Measurements from ENCODE around the gene AUTS2.

Gene AUTS2

DNA sequence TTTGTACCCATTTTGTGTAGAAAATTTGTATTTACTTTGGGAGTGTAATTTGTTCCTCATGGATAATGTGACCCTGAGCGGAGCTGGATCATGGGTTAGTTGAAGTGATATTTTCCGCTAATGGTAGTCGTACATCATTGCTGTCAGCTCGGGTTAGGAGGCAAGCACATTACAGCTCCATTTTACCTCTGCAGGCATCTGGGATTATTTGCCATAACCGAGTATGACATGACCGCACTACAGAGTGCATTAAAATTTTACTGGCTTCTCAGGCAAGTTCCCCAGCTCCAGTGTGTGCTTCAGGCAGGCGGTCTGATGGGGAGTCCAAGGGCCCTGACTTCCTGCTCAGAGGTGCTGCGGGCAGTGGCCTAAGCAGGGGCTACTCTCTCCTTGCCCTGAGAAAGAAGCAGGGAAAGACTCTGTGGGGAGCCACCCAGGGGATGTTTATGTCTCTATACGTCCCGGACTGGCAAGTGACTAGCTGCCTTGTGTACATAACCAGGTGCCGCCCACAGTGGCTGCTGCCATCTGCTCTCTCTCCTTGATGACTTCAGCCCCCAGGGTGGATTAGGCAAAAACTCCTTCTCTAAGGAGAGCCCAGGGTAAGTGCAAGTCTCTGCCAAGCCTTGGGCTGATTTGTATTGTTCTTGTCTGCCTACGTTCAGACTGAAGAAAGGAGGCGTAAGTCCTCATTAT, 848.3 kb downstream of the AUTS2 start:
- Histone ChIP-seq H3K36me3 (ENCODE audit: insufficient read depth, low read length) (no peaks in the 10 kb centered on the region), H3F3A (ENCODE audit: insufficient read depth, low read length) (no peaks in the 10 kb centered on the region), H3K4me2 (ENCODE audit: low read length) (no peak overlapping the region), H4K20me1 (ENCODE audit: insufficient read depth, low read length) (no peaks in the 10 kb centered on the region), H3K4me1 (ENCODE audit: insufficient read depth, low read length, severe bottlenecking) (no peaks in the 10 kb centered on the region), H3K4me3 (ENCODE audit: low read depth, low read length, poor library complexity, severe bottlenecking) (no peak overlapping the region), H3K27me3 (ENCODE audit: insufficient read depth, low read length) (no peaks in the 10 kb centered on the region), H3K79me2 (ENCODE audit: insufficient read depth, low read length) (no peaks in the 10 kb centered on the region), H3K9me3 (ENCODE audit: low read length) (no peaks in the 10 kb centered on the region), H3K27ac (ENCODE audit: low read depth, low read length, poor library complexity, severe bottlenecking) (no peak overlapping the region), H3K9ac (ENCODE audit: low read length) (no peak overlapping the region), H2AFZ (ENCODE audit: low read length) (no peak overlapping the region), H3K9me2 (ENCODE audit: low read depth, low read length) (no peaks in the 10 kb centered on the region)
- TF ChIP-seq CTCF (IDR thresholded peaks at IDR 0.05; ENCODE audit: low read length) (no peak), EZH2 (IDR thresholded peaks at IDR 0.05; ENCODE audit: borderline replicate concordance, low read length) (no peak)

DNA sequence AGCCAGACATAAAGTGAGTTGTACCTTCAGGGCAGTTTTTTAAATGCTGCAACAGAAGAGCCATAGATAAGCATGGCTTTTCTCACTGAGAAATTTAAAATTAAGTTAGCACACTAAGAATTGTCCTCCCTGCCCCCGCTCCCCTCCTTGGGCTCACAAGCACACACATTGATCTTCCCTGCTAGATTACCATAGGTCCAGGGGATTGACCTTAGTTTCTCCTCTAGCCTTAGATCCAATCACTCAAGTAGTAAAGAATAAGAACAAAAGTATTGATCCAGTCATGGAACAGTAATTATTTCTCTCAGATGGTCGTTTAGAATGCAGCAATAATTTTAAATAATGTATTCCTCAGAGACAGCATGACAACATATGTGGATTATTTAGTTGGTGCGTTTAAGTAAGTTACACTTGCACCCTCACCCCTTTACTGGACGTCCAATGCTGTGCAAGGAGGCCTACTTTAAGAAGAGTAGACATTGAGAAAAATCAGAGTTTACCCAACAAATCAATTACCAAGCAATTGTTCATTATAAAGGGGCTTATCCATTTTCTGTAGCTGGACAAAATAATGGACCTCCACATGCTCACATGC, 850.1 kb downstream of the AUTS2 start:
- H4K20me1 ChIP-seq (ENCODE audit: insufficient read depth, low read length), result no peaks in the 10 kb centered on the region
- no peaks in the 10 kb centered on the region for H3K27me3 ChIP-seq (ENCODE audit: insufficient read depth, low read length)
- no peaks in the 10 kb centered on the region for H3K79me2 ChIP-seq (ENCODE audit: insufficient read depth, low read length)
- H3K4me3 ChIP-seq (ENCODE audit: low read depth, low read length, poor library complexity, severe bottlenecking), result no peak overlapping the region
- H3K4me1 ChIP-seq (ENCODE audit: insufficient read depth, low read length, severe bottlenecking), result no peaks in the 10 kb centered on the region
- H3K9ac ChIP-seq (ENCODE audit: low read length), result no peak overlapping the region
- H3K9me2 ChIP-seq (ENCODE audit: low read depth, low read length), result no peaks in the 10 kb centered on the region
- H3K36me3 ChIP-seq (ENCODE audit: insufficient read depth, low read length), result no peaks in the 10 kb centered on the region
- no peak for TF ChIP-seq CTCF (IDR thresholded peaks at IDR 0.05; ENCODE audit: low read length)
- no peak for TF ChIP-seq EZH2 (IDR thresholded peaks at IDR 0.05; ENCODE audit: borderline replicate concordance, low read length)
- H3K4me2 ChIP-seq (ENCODE audit: low read length), result no peak overlapping the region
- H3F3A ChIP-seq (ENCODE audit: insufficient read depth, low read length), result no peaks in the 10 kb centered on the region
- H3K9me3 ChIP-seq (ENCODE audit: low read length), result no peaks in the 10 kb centered on the region
- H2AFZ ChIP-seq (ENCODE audit: low read length), result no peak overlapping the region
- H3K27ac ChIP-seq (ENCODE audit: low read depth, low read length, poor library complexity, severe bottlenecking), result no peak overlapping the region

DNA sequence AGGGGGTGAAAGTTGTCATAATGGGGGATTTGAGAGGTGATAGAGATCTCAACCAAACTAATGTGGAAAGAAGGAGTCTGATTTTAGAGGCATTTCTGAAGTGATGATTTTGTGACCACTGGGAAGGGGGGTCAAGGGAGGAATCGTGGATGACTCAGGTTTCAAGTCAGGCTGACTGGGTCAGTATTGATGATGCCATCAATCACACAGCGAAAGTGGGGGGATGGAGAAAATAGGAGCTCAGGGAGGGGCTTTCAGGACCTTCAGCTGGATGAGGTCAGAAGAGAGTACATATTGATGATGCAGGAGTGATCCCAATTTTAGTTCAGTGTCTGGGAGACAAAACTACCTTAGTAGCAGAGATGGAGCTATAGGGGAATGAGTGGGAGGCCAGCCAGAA, 852.5 kb downstream of the AUTS2 start:
- TF ChIP-seq CTCF (IDR thresholded peaks at IDR 0.05; ENCODE audit: low read length), result no peak
- TF ChIP-seq EZH2 (IDR thresholded peaks at IDR 0.05; ENCODE audit: borderline replicate concordance, low read length), result no peak
- Histone ChIP-seq H3K9me2 (ENCODE audit: low read depth, low read length) (no peaks in the 10 kb centered on the region), H3K27me3 (ENCODE audit: insufficient read depth, low read length) (no peaks in the 10 kb centered on the region), H3K9ac (ENCODE audit: low read length) (no peak overlapping the region), H3F3A (ENCODE audit: insufficient read depth, low read length) (no peaks in the 10 kb centered on the region), H3K36me3 (ENCODE audit: insufficient read depth, low read length) (no peaks in the 10 kb centered on the region), H3K4me1 (ENCODE audit: insufficient read depth, low read length, severe bottlenecking) (peaks cover 10% of the 10 kb centered on the region), H3K4me3 (ENCODE audit: low read depth, low read length, poor library complexity, severe bottlenecking) (no peak overlapping the region), H3K27ac (ENCODE audit: low read depth, low read length, poor library complexity, severe bottlenecking) (no peak overlapping the region), H3K79me2 (ENCODE audit: insufficient read depth, low read length) (no peaks in the 10 kb centered on the region), H3K9me3 (ENCODE audit: low read length) (no peaks in the 10 kb centered on the region), H3K4me2 (ENCODE audit: low read length) (no peak overlapping the region), H2AFZ (ENCODE audit: low read length) (no peak overlapping the region), H4K20me1 (ENCODE audit: insufficient read depth, low read length) (no peaks in the 10 kb centered on the region)

Measured in OCI-LY1 (cell line).